HG03354 (cell line): ENCODE data around the gene HHAT.

Source experiments
- ATAC-seq: cut with Tn5 transposase; IDR thresholded peaks from one replicate; pipeline ENCODE4 v1.9.1; 2021; ENCODE audit warnings: mild to moderate bottlenecking; ENCODE audit not compliant: unreplicated experiment, poor library complexity, severe bottlenecking

The HHAT gene

GRCh38 chr1:210311726-210312493 lies 16.8 kb upstream of the HHAT start:
- peak; percentile 3 for ATAC-seq

GRCh38 chr1:210313046-210313595 lies 15.6 kb upstream of the HHAT start:
- ATAC-seq: no peak

GRCh38 chr1:210313921-210314320 lies 14.8 kb upstream of the HHAT start:
- ATAC-seq: no peak

- ATAC-seq: no peak
These were observed 13.2 kb upstream of the HHAT start for GRCh38 chr1:210315529-210315928.

- no peak for ATAC-seq
These were observed 7.6 kb upstream of the HHAT start for GRCh38 chr1:210321131-210321530.

- ATAC-seq: no peak
These were observed 7.2 kb upstream of the HHAT start for GRCh38 chr1:210321552-210321951.

GRCh38 chr1:210323957-210324356 lies 4.7 kb upstream of the HHAT start:
- ATAC-seq: no peak

GRCh38 chr1:210325026-210325670 lies 3.6 kb upstream of the HHAT start:
- no peak for ATAC-seq

- no peak for ATAC-seq
These were observed 513 bp upstream of the HHAT start for GRCh38 chr1:210328032-210328745.

GRCh38 chr1:210330279-210330866 lies 1.7 kb downstream of the HHAT start:
- no peak for ATAC-seq

- ATAC-seq: no peak
These were observed 3.5 kb downstream of the HHAT start for GRCh38 chr1:210332233-210332632.

- peak; percentile 77 for ATAC-seq
These were observed 4.2 kb downstream of the HHAT start for GRCh38 chr1:210332719-210333398.

GRCh38 chr1:210335001-210335400 lies 6.3 kb downstream of the HHAT start:
- no peak for ATAC-seq

- ATAC-seq: no peak
These were observed 7.7 kb downstream of the HHAT start for GRCh38 chr1:210336362-210336761.

- ATAC-seq: no peak
These were observed 10.8 kb downstream of the HHAT start for GRCh38 chr1:210339500-210339899.

GRCh38 chr1:210340311-210340710 lies 11.6 kb downstream of the HHAT start:
- ATAC-seq: no peak

GRCh38 chr1:210340841-210341240 lies 12.1 kb downstream of the HHAT start:
- ATAC-seq: no peak

- ATAC-seq: peak; percentile 66
These were observed 14.5 kb downstream of the HHAT start for GRCh38 chr1:210342986-210343780.

GRCh38 chr1:210344706-210345105 lies 16.0 kb downstream of the HHAT start:
- ATAC-seq: no peak
